ENCODE data around the gene SPDYE1.
"Not testable (repeated sequence)": the region's sequence is repeated elsewhere in the genome, so short reads cannot be mapped to it uniquely, and the experiment has no call there.

SPDYE1 gene

DNA sequence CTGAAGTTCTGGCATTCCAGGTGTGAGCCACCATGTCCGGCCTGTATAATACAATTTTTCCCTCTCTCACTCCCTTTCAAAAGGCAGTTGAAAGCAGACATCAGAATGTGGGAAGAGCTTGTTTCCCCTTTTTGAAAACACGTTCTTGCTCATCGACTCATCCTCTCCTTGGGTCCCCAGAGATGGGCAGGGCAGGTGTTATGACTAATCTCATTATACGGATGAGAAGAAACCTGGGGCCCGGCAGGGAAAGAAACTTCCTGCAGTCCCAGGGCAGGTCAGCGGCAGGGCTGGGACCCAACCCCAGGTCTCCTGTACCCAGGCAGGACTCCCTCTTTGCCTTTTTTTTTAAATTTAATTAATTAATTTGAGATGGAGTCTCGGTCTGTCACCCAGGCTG lies 4.8 kb upstream of the SPDYE1 start:
- not testable (repeated sequence) for DNase-seq (ENCODE audit: low read depth in 2 of 2)

GRCh38 chr7:43994681-43995080 lies 3.0 kb upstream of the SPDYE1 start:
- DNase-seq (ENCODE audit: low read depth in 2 of 2), result not testable (repeated sequence)

- not testable (repeated sequence) for DNase-seq (ENCODE audit: low read depth in 2 of 2)
These were observed 14.4 kb downstream of the SPDYE1 start for GRCh38 chr7:44012081-44012480.

DNA sequence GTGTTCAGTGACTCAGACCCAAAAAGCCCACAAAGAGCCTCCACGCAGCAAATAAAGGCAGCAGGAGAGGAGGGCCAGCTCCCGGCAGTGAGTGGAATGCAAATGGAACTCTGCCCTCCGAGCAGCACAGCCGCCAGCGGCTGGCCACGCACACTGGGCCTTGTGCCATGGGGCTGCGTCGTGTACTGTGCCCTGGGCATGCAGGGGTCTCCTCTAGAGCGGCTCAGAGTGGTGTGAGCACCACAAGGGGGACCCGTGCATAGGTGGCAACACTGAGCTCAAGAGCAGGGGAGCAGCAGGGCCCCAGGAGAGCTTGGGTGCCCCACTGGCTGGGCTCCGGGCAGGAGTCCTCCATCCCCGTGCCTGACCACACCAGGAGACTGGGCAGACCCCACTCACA lies 17.4 kb downstream of the SPDYE1 start:
- not testable (repeated sequence) for DNase-seq (ENCODE audit: low read depth in 2 of 2)

- peak; percentile 98 to 99 for DNase-seq (ENCODE audit: low read depth in 2 of 2)
These were observed 21.4 kb downstream of the SPDYE1 start for GRCh38 chr7:44018857-44019807.

GRCh38 chr7:44019825-44020224 lies 22.1 kb downstream of the SPDYE1 start:
- DNase-seq (ENCODE audit: low read depth in 2 of 2), result not testable (repeated sequence)

DNA sequence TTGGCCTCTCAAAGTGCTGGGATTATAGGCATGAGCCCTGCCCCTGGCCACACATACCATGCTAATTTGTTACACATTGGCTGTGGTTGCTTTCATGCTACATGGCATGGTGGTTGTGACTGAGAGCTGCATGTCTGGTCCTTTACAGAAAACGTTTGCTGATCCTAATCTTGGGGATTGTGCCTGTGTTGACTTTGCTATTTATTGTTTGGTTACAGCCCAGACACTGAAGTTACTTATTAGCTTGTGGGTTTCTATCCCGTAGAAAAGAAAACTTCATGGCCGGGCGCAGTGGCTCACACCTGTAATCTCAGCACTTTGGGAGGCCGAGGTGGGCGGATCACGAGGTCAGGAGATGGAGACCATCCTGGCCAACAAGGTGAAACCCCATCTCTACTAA lies 24.4 kb downstream of the SPDYE1 start:
- not testable (repeated sequence) for DNase-seq (ENCODE audit: low read depth in 2 of 2)

DNA sequence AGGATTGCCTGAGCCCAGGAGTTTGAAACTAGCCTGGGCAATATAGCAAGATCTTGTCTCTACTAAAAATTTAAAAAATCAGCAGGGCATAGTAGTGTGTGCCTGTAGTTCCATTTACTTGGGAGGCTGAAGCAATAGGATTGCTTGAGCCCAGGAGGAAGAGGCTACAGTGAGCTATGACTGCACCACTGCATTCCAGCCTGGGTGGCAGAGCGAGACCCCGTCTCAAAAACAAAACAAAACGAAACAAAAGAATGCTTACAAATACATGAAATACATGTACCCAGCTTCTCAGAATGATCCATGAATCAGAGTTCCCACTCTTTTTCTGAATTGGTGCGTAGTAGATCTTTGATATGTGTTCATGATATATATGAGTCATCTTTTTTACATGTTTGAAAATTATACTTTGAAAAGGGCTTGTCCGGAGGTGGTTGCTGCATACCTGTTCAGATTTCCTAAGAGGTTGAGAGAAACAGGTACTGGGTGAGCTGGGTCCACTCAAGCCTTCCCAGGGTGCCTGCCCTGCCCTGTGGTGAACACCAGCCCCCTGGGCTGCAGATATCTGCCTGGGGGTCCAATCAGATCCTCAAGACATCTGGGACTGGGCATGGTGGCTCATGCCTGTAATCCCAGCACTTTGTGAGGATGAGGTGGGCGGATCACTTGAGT lies 25.2 kb downstream of the SPDYE1 start:
- DNase-seq (ENCODE audit: low read depth in 2 of 2), result not testable (repeated sequence)

- not testable (repeated sequence) for DNase-seq (ENCODE audit: low read depth in 2 of 2)
These were observed 31.7 kb downstream of the SPDYE1 start for GRCh38 chr7:44029433-44029832.

- DNase-seq (ENCODE audit: low read depth in 2 of 2), result not testable (repeated sequence)
These were observed 32.3 kb downstream of the SPDYE1 start for GRCh38 chr7:44030029-44030428.

DNA sequence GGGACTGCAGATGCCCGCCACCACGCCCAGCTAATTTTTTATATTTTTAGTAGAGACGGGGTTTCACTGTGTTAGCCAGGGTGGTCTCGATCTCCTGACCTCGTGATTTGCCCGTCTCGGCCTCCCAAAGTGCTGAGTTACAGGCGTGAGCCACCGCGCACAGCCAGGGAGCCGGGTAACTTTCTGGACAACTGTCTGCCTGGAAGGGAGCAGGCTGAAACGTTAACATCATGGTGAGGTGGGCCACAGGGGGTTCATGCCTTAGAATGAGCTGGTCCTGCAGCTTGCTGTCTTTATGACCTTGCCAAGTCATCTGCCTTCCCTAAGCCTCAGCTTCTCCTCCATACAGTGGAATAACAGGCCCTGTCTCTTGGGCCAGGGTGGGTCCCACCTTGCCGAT lies 33.6 kb downstream of the SPDYE1 start:
- not testable (repeated sequence) for DNase-seq (ENCODE audit: low read depth in 2 of 2)

DNA sequence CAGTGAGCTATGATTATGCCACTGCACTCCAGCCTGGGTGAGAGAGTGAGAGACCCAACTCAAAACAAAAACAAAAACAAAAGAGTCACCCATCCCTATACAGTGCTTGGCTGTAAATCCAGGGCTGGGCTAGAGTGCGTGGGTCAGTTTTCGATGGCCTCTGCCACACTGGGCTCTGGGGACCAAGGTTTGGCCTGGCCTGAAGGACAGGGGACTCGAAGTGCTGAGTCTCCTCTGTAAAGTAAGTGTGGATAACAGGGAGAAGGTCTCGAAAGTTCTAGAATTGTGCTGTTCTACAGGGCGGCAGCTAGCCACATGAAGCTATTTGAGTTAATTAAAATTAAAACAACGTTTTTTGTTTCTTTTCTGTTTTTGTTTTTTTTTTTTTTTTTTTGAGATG lies 34.3 kb downstream of the SPDYE1 start:
- DNase-seq (ENCODE audit: low read depth in 2 of 2), result not testable (repeated sequence)

DNA sequence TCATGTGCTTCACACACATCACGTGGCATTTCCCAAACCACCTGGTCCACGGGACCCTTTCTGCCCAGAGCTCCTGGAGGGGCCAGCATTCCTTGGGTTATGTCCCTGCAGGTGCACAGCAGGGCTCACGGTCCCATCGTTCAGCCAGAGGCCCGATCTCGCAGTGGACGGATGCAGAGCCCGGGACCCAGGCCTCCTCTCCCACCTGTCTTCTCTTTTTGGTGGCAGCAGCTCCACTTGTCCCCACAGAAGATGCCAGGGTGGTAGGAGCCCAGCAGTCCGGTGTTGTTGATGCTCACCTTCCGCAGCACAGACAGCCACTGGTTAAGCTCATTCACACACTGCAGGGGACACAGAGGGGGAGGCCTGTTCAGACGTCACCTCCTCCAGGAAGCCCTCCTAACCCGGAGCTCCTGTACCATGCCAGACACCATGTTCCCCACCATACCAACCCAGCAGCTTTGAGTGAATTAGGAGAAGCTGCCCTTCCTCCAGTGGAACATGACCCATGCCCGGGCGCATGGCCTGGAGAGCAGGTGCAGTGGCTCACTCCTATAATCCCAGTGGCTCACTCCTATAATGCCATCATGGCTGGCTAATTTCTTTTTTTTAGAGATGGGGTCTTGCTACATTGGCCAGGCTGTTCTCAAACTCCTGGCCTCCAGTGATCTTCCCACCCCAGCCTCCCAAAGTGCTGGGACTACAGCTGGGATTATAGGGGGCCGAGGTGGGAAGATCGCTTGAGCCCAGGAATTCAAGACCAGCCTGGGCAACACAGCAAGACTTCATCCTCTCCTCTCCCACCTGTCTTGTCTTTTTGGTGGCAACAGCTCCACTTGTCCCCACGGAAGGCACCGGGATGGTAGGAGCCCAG lies 36.5 kb downstream of the SPDYE1 start:
- not testable (repeated sequence) for DNase-seq (ENCODE audit: low read depth in 2 of 2)

GRCh38 chr7:44036364-44036763 lies 38.7 kb downstream of the SPDYE1 start:
- DNase-seq (ENCODE audit: low read depth in 2 of 2), result not testable (repeated sequence)

DNA sequence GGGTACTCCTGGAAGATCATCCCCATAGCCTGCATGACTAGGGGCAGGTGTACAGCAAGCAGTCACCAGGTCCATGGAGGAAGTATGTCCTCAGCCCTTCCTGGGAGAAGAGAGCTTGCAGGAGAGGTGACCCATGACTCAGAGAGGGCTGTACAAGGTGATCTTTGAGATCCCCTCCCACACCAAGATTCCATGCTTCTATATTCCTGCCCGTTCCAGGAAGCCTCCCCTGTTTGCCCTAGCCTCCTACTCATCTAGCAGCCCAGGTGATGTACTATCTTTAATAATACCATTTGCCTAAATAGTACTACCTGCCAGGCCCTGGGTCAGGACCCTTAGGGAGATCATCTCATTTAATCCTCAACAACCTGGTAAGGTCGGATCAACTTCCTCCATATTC lies 40.3 kb downstream of the SPDYE1 start:
- not testable (repeated sequence) for DNase-seq (ENCODE audit: low read depth in 2 of 2)

DNA sequence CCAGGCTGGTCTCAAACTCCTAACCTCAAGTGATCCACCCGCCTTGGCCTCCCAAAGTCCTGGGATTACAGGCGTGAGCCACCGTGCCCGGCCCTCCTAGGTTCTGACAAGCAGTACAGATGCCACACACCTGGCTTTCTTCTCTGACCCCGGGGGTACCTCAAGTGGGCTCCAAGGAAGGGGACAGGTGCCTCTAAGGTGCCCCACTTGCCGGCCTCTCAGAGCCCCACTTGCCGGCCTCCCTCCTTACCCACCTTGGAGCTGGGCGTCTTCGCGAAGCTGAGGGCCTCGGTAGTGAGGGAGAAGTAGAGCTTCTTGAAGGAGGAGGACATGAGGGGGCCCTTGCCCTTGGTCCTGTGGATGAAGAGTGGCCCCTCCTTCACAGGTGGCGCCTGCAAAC lies 40.9 kb downstream of the SPDYE1 start:
- DNase-seq (ENCODE audit: low read depth in 2 of 2), result not testable (repeated sequence)

GRCh38 chr7:44038961-44039558 lies 41.4 kb downstream of the SPDYE1 start:
- DNase-seq (ENCODE audit: low read depth in 2 of 2), result peak; percentile 70

DNA sequence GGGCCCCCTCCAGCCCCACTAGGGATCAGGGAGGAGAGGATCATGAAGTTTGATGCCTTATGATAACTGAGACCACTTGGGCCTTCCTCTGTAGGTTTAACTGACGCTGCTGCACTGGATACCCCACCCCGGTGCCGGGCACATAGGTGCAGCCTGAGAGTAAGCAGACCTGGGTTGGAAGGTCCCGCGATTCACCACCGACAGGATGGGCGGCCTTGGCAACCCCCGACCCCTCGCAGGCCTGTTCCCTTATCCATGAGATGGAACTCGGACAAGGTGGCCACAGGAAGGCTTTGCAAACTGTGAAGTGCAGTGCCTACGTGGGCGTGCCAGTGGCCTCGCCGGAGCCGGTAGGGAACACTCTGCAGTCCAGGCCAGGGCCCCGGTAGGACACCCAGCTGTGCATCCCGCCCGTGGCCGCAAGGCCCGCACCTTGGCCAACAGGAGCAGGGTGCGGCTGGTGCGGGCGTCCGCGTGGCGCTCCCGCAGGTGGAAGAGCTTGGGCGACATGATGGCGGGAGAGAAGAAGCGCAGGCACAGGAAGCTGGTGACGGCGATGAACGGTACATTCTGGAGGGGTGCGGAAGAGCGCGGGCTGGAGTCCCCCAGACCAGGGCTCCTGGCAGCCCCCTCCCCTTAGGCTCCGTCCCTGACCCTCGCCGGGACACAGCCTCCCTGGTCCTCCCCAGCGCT lies 42.2 kb downstream of the SPDYE1 start:
- DNase-seq (ENCODE audit: low read depth in 2 of 2), result not testable (repeated sequence)

GRCh38 chr7:44040493-44040891 lies 42.8 kb downstream of the SPDYE1 start:
- DNase-seq (ENCODE audit: low read depth in 2 of 2), result peak; percentile 48 to 51

GRCh38 chr7:44042221-44042620 lies 44.5 kb downstream of the SPDYE1 start:
- no peak for DNase-seq (ENCODE audit: low read depth in 2 of 2)

DNA sequence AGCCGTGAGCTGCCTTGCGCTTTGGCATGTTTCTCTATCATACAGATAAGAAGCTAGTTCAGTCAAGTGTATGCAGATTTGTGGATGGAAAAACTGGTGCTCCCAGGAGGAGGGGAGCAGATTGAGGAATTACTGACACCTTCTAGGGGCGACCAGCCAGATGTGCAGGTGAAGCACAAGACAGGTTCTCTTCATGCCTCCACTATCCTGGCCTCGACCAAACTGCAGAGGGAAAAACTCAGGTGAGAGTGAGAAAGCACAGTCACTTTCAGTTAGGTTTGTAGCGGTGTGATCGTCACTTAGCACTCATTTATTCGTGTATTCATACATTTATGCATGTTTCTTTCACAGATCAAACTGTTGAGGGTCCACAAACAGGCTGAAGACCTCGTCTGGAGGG lies 46.2 kb downstream of the SPDYE1 start:
- no peak for DNase-seq (ENCODE audit: low read depth in 2 of 2)

Data from stimulated activated CD8-positive, alpha-beta memory T cell treated with anti-CD3 and anti-CD28 coated beads, Interleukin-2, amount 100 ng/mL, for 48 hours (primary cell).